ENCODE results near the gene SCRG1.
A peak's percentile ranks its signal among the peaks of the same experiment; 100 is the strongest.

Gene SCRG1

GRCh38 chr4:173424899-173425805 is 26.2 kb upstream of the SCRG1 start:
- ChIA-PET CTCF (interaction anchor here (0.6 to 3.5 kb wide), 21 partner anchors 10 to 565 kb away, joined by 3 to 35 read pairs (median 3); partner anchors contain the start of genes HAND2 and HMGB2), POLR2A (interaction anchor here (0.8 to 1.6 kb wide), 7 partner anchors 19 to 106 kb away, joined by 3 to 7 read pairs (median 3); partner anchors contain the start of gene HMGB2)
- no peak overlapping the region for H3K4me3 ChIP-seq (ENCODE audit: low read depth, low read length)
- TF ChIP-seq CTCF (IDR thresholded peaks at IDR 0.05; ENCODE audit: insufficient read depth, low read length, missing control alignments) = no peak
- peak; percentile 90 for DNase-seq (ENCODE audit: low read depth, low spot score)

GRCh38 chr4:173420801-173421200 is 21.9 kb upstream of the SCRG1 start:
- CTCF ChIA-PET = interaction anchor here (0.7 to 16.6 kb wide), 59 partner anchors 8 to 955 kb away, joined by 3 to 464 read pairs (median 4); partner anchors contain the start of genes HMGB2 and SCRG1
- TF ChIP-seq CTCF (IDR thresholded peaks at IDR 0.05; ENCODE audit: insufficient read depth, low read length, missing control alignments) = no peak
- DNase-seq (ENCODE audit: low read depth, low spot score) = no peak
- POLR2A ChIA-PET = interaction anchor here (1.2 to 1.4 kb wide), 2 partner anchors 73 to 87 kb away, joined by 4 to 6 read pairs; partner anchors contain the start of gene HMGB2
- H3K4me3 ChIP-seq (ENCODE audit: low read depth, low read length) = no peak overlapping the region

- POLR2A ChIA-PET = interaction anchor here (1.2 to 1.4 kb wide), 2 partner anchors 74 to 86 kb away, joined by 4 to 6 read pairs; partner anchors contain the start of gene HMGB2
- TF ChIP-seq CTCF (IDR thresholded peaks at IDR 0.05; ENCODE audit: insufficient read depth, low read length, missing control alignments) = peak; percentile 12
- no peak overlapping the region for H3K4me3 ChIP-seq (ENCODE audit: low read depth, low read length)
- CTCF ChIA-PET = interaction anchor here (0.7 to 16.6 kb wide), 56 partner anchors 9 to 956 kb away, joined by 3 to 464 read pairs (median 4); partner anchors contain the start of genes HMGB2 and SCRG1
- no peak for DNase-seq (ENCODE audit: low read depth, low spot score)
Measured at GRCh38 chr4:173420324-173420752, 21.4 kb upstream of the SCRG1 start.

GRCh38 chr4:173418639-173419038 is 19.7 kb upstream of the SCRG1 start:
- ChIA-PET CTCF (interaction anchor here (0.9 to 16.6 kb wide), 20 partner anchors 9 to 130 kb away, joined by 3 to 464 read pairs (median 6); partner anchors contain the start of gene HMGB2), POLR2A (no interaction called here)
- DNase-seq (ENCODE audit: low read depth, low spot score) = no peak
- no peak for TF ChIP-seq CTCF (IDR thresholded peaks at IDR 0.05; ENCODE audit: insufficient read depth, low read length, missing control alignments)
- H3K4me3 ChIP-seq (ENCODE audit: low read depth, low read length) = no peak overlapping the region

- POLR2A ChIA-PET = interaction anchor here (1.3 kb wide), 1 partner anchor 84 kb away, joined by 3 read pairs; the partner anchor contains the start of gene HMGB2
- TF ChIP-seq CTCF (IDR thresholded peaks at IDR 0.05; ENCODE audit: insufficient read depth, low read length, missing control alignments) = no peak
- CTCF ChIA-PET = interaction anchor here (0.7 to 16.6 kb wide), 19 partner anchors 12 to 404 kb away, joined by 3 to 464 read pairs (median 7); partner anchors contain the start of gene HMGB2
- DNase-seq (ENCODE audit: low read depth, low spot score) = no peak
- H3K4me3 ChIP-seq (ENCODE audit: low read depth, low read length) = no peak overlapping the region
Measured at GRCh38 chr4:173417833-173418232, 18.9 kb upstream of the SCRG1 start.

Data from AG04449 (cell line).